Measurements from ENCODE around the gene ZNF646. TPM values are rescaled to one million over a fixed set of nuclear protein-coding genes. Genes with fewer than 3 reads are reported as not detected.

ZNF646 gene
- 11.3 and 12.8 TPM in 2 replicates for total RNA-seq

DNA sequence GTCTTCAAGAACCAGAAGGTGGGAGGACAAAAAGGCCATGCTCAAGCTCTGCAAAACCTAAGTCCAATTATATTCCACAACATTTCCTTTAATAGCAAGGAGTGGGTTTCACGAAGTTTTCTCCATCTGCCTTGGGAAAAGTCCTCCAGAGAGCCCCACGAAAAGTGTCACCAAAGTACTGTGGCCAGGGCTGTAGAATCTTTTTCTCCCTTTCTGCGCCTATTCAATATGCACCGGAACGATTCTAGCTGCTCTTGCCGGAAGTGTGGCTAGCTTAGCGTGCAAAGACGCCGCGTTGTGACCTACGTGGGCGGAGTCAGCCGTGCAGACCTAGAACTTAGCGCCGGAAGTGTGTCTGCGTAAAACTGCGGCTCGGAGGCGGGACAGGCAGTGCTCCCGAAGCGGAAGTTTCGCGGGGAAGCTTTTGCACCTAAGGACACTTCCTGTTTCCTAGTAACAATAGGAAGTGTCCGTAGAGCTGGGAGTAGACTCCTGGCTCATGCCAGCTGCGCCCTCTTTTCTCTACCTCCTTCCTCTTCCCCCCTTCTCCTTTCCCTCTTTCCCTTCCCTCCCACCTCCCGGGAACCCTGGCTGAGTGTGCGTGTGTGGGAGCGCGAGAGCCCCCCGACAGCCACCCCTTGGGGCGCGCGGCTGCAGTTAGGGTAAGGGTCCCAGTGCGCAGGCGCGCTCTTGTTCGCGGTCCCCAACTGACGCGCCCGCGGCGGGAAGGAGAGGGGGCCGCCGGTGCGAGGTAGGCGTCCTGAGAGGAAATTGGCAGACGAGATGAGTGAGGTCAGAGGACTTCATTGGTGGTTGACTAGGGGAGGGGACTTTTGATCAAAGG is at the start of gene ZNF646, which contains the start of gene ZNF668:
Gene ZNF646 (plus strand): TSS at position 453 of the 844 bp plus-strand sequence. CDS start 1,903 bp downstream, outside the sequence.
Gene ZNF668 (minus strand): TSS at position 271 of the 844 bp plus-strand sequence. CDS start 9,781 bp downstream, outside the sequence.

DNA sequence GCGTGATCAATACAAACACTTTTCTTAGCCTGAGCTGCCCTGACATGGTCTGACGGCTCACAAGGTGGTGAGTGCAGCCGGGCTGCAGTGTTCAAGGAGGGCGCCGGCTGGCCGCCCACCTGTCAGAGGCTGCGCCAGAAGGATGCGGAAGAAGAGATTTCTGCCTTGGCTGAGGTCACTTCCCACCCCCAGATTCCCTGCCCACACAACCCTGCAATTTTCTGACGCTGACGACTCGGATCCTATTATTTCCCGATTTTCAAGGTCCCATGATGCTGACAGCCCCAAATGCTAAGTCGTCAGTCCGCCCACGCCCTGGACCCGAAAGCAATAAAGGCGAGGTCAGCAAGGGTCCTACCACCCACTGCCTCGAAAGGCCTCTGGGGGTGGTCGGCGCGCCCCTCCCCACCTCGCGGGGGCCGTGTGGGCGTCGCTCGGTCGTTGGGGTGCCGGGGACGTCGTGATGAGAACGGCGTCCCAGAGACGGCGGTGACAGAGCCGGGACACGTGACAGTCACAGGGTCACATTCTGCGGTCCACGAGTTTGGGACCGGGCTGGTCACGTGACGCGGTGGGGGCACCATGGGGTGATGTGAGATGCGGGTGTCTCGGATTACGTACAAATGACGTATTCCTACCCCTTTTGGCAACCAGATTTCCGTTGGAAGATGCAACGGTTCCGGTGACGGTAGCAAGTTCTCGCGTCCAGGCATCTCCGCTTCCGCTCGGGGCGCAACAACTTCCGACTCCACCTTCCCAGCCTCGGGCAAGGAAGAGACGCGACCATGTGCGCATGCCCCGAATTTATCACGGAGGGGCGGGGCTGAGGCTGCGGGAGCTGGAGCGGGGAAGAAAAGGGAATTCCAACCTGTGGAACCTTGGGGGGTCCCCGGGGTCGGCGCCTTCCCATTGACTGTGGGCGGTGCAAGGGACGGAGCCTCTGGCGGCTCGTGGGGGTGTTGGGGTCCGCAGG is 41.2 kb upstream of the ZNF646 start, which contains the start of gene STX4:
Gene STX4 (plus strand): TSS at position 823 of the 973 bp plus-strand sequence. CDS start 248 bp downstream, outside the sequence.

DNA sequence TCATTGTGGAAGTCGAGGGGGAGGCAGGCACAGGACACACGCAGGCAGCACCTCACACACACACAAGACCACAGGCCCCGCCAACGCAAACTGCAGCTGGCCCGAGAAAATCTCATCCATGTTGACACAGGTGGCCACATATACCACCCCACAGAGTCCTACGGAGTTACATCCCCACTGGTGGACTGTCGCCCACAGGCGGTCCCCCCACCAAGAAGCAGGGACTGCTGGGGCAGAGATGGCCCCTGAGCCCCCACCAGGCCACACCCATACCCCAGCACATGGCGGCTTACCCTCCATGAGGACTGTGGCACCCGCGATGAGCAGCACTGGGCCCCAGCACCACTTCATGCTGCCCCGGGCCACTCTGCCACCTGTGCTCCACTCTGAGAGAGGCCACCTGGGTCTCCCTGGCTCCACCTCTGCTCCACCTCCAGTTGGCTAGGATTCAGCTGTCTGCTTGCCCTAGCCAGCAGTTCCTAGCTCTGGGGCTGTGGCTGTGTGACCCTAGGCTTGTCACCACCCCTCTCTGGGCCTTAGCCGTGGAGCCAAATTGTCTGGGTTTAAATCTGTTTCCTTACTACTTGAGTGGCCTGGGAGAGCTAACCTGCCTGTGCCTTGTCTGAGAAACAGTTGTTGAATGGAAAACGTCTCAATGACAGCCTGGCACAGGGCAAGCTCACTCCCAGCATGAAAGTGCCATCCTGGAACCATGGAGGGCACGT is 14.4 kb downstream of the ZNF646 start, which contains the start of gene PRSS53:
Gene PRSS53 (minus strand): TSS at position 485 of the 725 bp plus-strand sequence. CDS start 134 bp downstream, at position 351.

GRCh38 chr16:31094424-31095120 is 20.4 kb downstream of the ZNF646 start, which contains the start of gene VKORC1:
TSS of gene VKORC1 (minus strand) at chr16:31094797. CDS start at chr16:31094729, 68 bp downstream.

DNA sequence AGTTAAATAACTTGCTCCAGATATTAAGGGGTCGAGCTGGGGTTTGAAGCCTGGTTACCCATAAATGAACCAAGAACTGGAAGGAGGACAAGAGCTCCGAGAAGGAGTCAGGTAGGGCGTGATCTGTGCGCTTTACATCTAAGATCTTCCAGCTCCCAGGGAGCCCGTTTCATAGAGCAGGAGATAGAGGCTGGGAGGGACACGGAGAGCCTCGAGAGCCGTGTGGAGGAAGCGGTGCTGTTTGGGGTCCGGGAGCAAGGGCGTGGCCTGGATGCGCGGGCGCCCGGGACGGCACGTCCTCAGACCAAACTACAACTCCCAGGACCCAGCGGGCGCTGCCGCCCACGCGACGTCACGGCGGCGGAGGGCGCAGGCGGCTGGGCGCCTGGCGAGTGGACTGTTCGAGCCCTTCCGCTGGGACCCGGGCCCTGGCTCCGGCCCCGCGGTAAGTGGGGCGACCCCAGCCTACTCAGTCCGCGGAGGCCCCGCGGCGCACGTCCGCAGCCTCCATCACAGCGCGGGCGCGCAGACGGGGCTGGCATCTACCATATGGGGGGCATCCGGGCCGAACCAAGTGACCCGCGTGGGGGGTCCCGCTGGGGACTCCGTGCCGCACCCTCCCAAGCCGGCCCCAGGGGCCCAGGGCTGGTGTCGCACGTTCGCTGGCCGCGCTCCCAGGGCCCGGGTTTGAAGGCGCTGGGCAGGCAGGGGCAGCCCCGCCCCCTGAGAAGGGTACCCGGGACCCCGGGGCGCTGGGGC is 34.0 kb downstream of the ZNF646 start, which contains the start of gene BCKDK:
Gene BCKDK (plus strand): TSS at position 352 of the 759 bp plus-strand sequence. CDS start 838 bp downstream, outside the sequence.

GRCh38 chr16:31117384-31118222 is 43.4 kb downstream of the ZNF646 start, which contains the start of gene KAT8:
TSS of gene KAT8 (plus strand) at chr16:31117664. CDS start at chr16:31117682, 18 bp downstream.

Other genes starting within 250 kb of the ZNF646 start
- gene BCL7C, start 180.3 kb upstream of the ZNF646 start, total RNA-seq = 28.8 and 34.7 TPM in 2 replicates
- gene CTF1, start 177.8 kb upstream of the ZNF646 start, total RNA-seq = 0.64 and 0.96 TPM in 2 replicates
- 16.2 and 30.6 TPM in 2 replicates for gene FBXL19, start 150.8 kb upstream of the ZNF646 start, total RNA-seq
- 24.3 and 48.8 TPM in 2 replicates for gene ORAI3, start 125.4 kb upstream of the ZNF646 start, total RNA-seq
- gene SETD1A, start 116.7 kb upstream of the ZNF646 start, total RNA-seq = 0.96 and 1.5 TPM in 2 replicates
- 14.1 and 25.5 TPM in 2 replicates for gene HSD3B7, start 89.2 kb upstream of the ZNF646 start, total RNA-seq
- gene STX1B, start 63.8 kb upstream of the ZNF646 start, total RNA-seq = 0.72 TPM in 1 of 2 replicates, not detected in the other
- gene STX4, start 40.9 kb upstream of the ZNF646 start, total RNA-seq = 7.5 and 13.3 TPM in 2 replicates
- 6.4 and 7.0 TPM in 2 replicates for gene ZNF668, start 182 bp upstream of the ZNF646 start, total RNA-seq
- 0.64 and 0.96 TPM in 2 replicates for gene PRSS53, start 14.5 kb downstream of the ZNF646 start, total RNA-seq
- 41.1 and 75.7 TPM in 2 replicates for gene VKORC1, start 20.4 kb downstream of the ZNF646 start, total RNA-seq
- 11.7 and 20.7 TPM in 2 replicates for gene BCKDK, start 34.0 kb downstream of the ZNF646 start, total RNA-seq
- 52.3 and 61.0 TPM in 2 replicates for gene KAT8, start 43.2 kb downstream of the ZNF646 start, total RNA-seq
- 31.5 and 33.0 TPM in 2 replicates for gene PRSS8, start 61.3 kb downstream of the ZNF646 start, total RNA-seq
- gene PRSS36, start 75.6 kb downstream of the ZNF646 start, total RNA-seq = 1.9 and 2.8 TPM in 2 replicates
- gene FUS, start 105.7 kb downstream of the ZNF646 start, total RNA-seq = 19.6 and 40.7 TPM in 2 replicates
- gene PYCARD, start 128.3 kb downstream of the ZNF646 start, total RNA-seq = 235 and 267 TPM in 2 replicates
- not detected in 2 replicates for gene TRIM72, start 139.7 kb downstream of the ZNF646 start, total RNA-seq
- gene PYDC1, start 142.7 kb downstream of the ZNF646 start, total RNA-seq = not detected in 2 replicates
- under 0.01 TPM in 1 of 2 replicates, not detected in the other for gene ITGAM, start 185.6 kb downstream of the ZNF646 start, total RNA-seq